ENCODE measurements around the gene RSAD2. TPM values are rescaled to one million over a fixed set of nuclear protein-coding genes. Genes with fewer than 3 reads are reported as not detected.

Gene RSAD2
- total and polyA plus RNA-seq, 2 experiments from 2014 or later: 0.10 TPM; not detected in 1

- Histone ChIP-seq H3K4me2 (peak overlapping the region; percentile 83), H3K36me3 (ENCODE audit: insufficient read depth) (no peaks in the 10 kb centered on the region), H3K79me2 (replicated peaks; ENCODE audit: insufficient read depth) (peaks cover 7% of the 10 kb centered on the region; the same call in 1 of the 2 replicates), H3K27ac (ENCODE audit: low read depth) (no peak overlapping the region), H2AFZ (peak overlapping the region; percentile 94), H4K20me1 (replicated peaks; ENCODE audit: insufficient read depth) (no peaks in the 10 kb centered on the region), H3F3A (replicated peaks; ENCODE audit: low read depth) (no peaks in the 10 kb centered on the region), H3K9me2 (ENCODE audit: insufficient read depth) (no peaks in the 10 kb centered on the region), H3K27me3 (ENCODE audit: insufficient read depth) (peaks cover 28% of the 10 kb centered on the region), H3K4me1 (ENCODE audit: insufficient read depth) (peaks cover 8% of the 10 kb centered on the region), H3K4me3 (peak overlapping the region; percentile 67)
- DNase-seq (ENCODE audit: low spot score) (peak; percentile 49), ATAC-seq (peak; percentile 37)
- Mint-ChIP-seq H3K9me3 (peaks cover 9% of the 10 kb centered on the region; the same call in 2 of the 3 replicates), H3K27ac (no peak overlapping the region), H3K4me3 (peak overlapping the region; percentile 64), H3K4me1 (peaks cover 31% of the 10 kb centered on the region), H3K27me3 (ENCODE audit: insufficient read depth, low read depth, poor library complexity) (peaks cover 11% of the 10 kb centered on the region), H3K36me3 (ENCODE audit: low read depth) (peaks cover 4% of the 10 kb centered on the region)
- TF ChIP-seq ZNF114 (CRISPR knock-in tag; IDR thresholded peaks at IDR 0.05) (no peak), STAT1 (IDR thresholded peaks at IDR 0.05; ENCODE audit: unreplicated experiment) (no peak), EZH2phosphoT487 (IDR thresholded peaks at IDR 0.05; ENCODE audit: unreplicated experiment) (no peak), POLR2AphosphoS5 (IDR thresholded peaks at IDR 0.05; ENCODE audit: low read depth) (no peak), CREB1 (CRISPR knock-in tag; IDR thresholded peaks at IDR 0.05; ENCODE audit: low read depth) (no peak), NANOG (IDR thresholded peaks at IDR 0.05; ENCODE audit: borderline replicate concordance) (no peak), JUNB (IDR thresholded peaks at IDR 0.05; ENCODE audit: unreplicated experiment) (no peak), EZH2 (IDR thresholded peaks at IDR 0.05; ENCODE audit: low read depth, unreplicated experiment) (no peak), ZNF331 (CRISPR knock-in tag; IDR thresholded peaks at IDR 0.05; ENCODE audit: low read depth) (no peak)
- TF ChIP-seq, protein P1, sequence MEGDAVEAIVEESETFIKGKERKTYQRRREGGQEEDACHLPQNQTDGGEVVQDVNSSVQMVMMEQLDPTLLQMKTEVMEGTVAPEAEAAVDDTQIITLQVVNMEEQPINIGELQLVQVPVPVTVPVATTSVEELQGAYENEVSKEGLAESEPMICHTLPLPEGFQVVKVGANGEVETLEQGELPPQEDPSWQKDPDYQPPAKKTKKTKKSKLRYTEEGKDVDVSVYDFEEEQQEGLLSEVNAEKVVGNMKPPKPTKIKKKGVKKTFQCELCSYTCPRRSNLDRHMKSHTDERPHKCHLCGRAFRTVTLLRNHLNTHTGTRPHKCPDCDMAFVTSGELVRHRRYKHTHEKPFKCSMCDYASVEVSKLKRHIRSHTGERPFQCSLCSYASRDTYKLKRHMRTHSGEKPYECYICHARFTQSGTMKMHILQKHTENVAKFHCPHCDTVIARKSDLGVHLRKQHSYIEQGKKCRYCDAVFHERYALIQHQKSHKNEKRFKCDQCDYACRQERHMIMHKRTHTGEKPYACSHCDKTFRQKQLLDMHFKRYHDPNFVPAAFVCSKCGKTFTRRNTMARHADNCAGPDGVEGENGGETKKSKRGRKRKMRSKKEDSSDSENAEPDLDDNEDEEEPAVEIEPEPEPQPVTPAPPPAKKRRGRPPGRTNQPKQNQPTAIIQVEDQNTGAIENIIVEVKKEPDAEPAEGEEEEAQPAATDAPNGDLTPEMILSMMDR (conservative IDR thresholded peaks at IDR 0.05; ENCODE audit: low read depth in 2 of 2): no peak
- TF ChIP-seq, protein P2, sequence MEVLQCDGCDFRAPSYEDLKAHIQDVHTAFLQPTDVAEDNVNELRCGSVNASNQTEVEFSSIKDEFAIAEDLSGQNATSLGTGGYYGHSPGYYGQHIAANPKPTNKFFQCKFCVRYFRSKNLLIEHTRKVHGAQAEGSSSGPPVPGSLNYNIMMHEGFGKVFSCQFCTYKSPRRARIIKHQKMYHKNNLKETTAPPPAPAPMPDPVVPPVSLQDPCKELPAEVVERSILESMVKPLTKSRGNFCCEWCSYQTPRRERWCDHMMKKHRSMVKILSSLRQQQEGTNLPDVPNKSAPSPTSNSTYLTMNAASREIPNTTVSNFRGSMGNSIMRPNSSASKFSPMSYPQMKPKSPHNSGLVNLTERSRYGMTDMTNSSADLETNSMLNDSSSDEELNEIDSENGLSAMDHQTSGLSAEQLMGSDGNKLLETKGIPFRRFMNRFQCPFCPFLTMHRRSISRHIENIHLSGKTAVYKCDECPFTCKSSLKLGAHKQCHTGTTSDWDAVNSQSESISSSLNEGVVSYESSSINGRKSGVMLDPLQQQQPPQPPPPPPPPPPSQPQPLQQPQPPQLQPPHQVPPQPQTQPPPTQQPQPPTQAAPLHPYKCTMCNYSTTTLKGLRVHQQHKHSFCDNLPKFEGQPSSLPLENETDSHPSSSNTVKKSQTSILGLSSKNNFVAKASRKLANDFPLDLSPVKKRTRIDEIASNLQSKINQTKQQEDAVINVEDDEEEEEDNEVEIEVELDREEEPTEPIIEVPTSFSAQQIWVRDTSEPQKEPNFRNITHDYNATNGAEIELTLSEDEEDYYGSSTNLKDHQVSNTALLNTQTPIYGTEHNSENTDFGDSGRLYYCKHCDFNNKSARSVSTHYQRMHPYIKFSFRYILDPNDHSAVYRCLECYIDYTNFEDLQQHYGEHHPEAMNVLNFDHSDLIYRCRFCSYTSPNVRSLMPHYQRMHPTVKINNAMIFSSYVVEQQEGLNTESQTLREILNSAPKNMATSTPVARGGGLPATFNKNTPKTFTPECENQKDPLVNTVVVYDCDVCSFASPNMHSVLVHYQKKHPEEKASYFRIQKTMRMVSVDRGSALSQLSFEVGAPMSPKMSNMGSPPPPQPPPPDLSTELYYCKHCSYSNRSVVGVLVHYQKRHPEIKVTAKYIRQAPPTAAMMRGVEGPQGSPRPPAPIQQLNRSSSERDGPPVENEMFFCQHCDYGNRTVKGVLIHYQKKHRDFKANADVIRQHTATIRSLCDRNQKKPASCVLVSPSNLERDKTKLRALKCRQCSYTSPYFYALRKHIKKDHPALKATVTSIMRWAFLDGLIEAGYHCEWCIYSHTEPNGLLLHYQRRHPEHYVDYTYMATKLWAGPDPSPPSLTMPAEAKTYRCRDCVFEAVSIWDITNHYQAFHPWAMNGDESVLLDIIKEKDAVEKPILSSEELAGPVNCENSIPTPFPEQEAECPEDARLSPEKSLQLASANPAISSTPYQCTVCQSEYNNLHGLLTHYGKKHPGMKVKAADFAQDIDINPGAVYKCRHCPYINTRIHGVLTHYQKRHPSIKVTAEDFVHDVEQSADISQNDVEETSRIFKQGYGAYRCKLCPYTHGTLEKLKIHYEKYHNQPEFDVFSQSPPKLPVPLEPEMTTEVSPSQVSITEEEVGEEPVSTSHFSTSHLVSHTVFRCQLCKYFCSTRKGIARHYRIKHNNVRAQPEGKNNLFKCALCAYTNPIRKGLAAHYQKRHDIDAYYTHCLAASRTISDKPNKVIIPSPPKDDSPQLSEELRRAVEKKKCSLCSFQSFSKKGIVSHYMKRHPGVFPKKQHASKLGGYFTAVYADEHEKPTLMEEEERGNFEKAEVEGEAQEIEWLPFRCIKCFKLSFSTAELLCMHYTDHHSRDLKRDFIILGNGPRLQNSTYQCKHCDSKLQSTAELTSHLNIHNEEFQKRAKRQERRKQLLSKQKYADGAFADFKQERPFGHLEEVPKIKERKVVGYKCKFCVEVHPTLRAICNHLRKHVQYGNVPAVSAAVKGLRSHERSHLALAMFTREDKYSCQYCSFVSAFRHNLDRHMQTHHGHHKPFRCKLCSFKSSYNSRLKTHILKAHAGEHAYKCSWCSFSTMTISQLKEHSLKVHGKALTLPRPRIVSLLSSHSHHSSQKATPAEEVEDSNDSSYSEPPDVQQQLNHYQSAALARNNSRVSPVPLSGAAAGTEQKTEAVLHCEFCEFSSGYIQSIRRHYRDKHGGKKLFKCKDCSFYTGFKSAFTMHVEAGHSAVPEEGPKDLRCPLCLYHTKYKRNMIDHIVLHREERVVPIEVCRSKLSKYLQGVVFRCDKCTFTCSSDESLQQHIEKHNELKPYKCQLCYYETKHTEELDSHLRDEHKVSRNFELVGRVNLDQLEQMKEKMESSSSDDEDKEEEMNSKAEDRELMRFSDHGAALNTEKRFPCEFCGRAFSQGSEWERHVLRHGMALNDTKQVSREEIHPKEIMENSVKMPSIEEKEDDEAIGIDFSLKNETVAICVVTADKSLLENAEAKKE (CRISPR knock-in tag; IDR thresholded peaks at IDR 0.05): no peak
- TF ChIP-seq, protein P3, sequence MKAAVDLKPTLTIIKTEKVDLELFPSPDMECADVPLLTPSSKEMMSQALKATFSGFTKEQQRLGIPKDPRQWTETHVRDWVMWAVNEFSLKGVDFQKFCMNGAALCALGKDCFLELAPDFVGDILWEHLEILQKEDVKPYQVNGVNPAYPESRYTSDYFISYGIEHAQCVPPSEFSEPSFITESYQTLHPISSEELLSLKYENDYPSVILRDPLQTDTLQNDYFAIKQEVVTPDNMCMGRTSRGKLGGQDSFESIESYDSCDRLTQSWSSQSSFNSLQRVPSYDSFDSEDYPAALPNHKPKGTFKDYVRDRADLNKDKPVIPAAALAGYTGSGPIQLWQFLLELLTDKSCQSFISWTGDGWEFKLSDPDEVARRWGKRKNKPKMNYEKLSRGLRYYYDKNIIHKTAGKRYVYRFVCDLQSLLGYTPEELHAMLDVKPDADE (IDR thresholded peaks at IDR 0.05): no peak
- TF ChIP-seq, protein P4, sequence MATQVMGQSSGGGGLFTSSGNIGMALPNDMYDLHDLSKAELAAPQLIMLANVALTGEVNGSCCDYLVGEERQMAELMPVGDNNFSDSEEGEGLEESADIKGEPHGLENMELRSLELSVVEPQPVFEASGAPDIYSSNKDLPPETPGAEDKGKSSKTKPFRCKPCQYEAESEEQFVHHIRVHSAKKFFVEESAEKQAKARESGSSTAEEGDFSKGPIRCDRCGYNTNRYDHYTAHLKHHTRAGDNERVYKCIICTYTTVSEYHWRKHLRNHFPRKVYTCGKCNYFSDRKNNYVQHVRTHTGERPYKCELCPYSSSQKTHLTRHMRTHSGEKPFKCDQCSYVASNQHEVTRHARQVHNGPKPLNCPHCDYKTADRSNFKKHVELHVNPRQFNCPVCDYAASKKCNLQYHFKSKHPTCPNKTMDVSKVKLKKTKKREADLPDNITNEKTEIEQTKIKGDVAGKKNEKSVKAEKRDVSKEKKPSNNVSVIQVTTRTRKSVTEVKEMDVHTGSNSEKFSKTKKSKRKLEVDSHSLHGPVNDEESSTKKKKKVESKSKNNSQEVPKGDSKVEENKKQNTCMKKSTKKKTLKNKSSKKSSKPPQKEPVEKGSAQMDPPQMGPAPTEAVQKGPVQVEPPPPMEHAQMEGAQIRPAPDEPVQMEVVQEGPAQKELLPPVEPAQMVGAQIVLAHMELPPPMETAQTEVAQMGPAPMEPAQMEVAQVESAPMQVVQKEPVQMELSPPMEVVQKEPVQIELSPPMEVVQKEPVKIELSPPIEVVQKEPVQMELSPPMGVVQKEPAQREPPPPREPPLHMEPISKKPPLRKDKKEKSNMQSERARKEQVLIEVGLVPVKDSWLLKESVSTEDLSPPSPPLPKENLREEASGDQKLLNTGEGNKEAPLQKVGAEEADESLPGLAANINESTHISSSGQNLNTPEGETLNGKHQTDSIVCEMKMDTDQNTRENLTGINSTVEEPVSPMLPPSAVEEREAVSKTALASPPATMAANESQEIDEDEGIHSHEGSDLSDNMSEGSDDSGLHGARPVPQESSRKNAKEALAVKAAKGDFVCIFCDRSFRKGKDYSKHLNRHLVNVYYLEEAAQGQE (IDR thresholded peaks at IDR 0.05; ENCODE audit: unreplicated experiment): no peak
Measured at GRCh38 chr2:6917761-6918421, 40.3 kb downstream of the RSAD2 start.
